ENCODE data around the gene HTR3A.
A peak's percentile ranks its signal among the peaks of the same experiment; 100 is the strongest.

The HTR3A gene

DNA sequence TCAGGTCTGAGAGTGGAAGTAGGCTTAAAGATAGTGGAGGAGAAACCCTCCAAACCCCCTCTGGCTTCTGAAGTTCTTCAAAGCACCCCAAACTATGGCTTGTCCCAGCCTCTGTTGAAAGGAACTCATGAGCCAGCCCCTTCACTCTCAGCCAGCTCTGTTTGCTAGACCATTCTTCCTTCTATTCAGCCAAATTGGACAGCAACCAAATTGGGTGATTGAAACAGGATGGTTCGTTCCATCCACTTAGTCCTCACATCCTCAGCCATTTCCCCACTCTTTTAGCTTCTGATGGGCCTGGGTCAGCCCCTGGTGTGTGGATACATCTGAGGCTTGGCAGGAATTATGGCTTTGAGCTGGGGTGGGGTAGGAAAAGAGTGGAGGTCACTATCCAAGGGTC, 4.5 kb downstream of the HTR3A start:
- no peak for DNase-seq (ENCODE audit: low spot score)

DNA sequence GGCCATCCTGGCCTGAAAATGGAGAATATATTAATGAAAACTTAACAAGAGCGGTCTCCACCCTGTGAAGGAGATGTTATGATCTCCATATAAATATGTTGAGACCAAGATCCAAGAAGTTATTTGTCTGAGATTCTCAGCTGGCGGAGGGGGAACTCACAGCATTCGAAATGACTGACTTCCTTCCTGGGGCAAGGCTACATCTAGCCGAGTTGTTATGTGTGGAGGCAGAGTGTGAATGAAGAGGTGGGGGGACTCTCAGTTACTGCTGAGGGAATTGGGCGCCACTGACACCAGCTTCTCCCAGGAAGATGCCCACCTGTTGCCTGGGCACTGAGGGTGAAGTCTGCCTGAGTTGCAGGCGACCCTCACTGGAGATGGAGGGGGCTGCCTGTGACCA, 5.9 kb downstream of the HTR3A start:
- no peak for DNase-seq (ENCODE audit: low spot score)

DNA sequence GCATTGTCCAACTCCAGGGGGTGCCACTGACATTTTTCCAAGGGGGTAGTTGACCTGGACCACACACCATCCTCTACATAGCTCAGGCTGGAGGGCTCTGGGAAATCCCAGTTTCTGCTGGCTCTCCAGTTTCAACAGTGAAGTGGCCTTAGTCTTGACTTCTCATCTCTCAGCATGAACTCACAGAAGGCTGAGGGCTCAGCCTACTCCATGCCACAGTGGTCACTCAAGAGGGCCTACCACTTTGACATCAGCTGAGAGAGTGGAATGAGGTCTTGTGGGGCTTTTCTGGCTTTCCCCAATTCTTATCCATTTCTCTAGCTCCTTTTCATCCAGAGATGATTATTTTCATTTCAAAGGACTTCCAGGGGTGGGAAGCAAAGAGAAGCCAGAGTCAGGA, 7.4 kb downstream of the HTR3A start:
- no peak for DNase-seq (ENCODE audit: low spot score)

DNA sequence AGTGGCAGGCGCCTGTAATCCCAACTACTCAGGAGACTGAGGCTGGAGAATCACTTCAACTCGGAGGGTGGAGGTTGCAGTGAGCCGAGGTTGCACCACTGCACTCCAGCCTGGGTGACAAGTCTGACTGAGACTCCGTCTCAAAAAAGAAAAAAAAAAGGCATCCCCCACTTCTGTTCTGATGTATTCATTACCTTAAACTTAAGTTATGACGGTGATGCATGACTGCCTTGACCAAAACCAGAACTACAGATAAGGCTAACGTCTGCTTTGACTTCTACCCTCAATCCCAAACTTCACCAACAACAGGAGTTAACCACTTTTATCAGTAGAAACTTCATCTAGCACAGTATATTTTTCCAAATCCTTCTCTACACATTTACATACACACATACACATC, 9.9 kb downstream of the HTR3A start:
- no peak for DNase-seq (ENCODE audit: low spot score)

DNA sequence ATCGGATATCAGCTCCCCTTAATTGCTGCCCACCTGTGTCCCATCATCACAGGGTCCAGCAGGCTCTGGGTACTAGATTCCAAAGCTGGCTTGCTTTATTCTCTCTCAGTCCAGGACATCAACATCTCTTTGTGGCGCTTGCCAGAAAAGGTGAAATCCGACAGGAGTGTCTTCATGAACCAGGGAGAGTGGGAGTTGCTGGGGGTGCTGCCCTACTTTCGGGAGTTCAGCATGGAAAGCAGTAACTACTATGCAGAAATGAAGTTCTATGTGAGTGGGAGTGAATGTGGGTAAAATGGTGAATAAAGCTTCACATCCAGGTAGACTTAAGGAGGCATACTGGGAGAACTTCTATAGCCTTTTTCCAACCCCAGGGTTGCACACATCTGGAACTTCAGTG, 11.0 kb downstream of the HTR3A start:
- no peak for DNase-seq (ENCODE audit: low spot score)

DNA sequence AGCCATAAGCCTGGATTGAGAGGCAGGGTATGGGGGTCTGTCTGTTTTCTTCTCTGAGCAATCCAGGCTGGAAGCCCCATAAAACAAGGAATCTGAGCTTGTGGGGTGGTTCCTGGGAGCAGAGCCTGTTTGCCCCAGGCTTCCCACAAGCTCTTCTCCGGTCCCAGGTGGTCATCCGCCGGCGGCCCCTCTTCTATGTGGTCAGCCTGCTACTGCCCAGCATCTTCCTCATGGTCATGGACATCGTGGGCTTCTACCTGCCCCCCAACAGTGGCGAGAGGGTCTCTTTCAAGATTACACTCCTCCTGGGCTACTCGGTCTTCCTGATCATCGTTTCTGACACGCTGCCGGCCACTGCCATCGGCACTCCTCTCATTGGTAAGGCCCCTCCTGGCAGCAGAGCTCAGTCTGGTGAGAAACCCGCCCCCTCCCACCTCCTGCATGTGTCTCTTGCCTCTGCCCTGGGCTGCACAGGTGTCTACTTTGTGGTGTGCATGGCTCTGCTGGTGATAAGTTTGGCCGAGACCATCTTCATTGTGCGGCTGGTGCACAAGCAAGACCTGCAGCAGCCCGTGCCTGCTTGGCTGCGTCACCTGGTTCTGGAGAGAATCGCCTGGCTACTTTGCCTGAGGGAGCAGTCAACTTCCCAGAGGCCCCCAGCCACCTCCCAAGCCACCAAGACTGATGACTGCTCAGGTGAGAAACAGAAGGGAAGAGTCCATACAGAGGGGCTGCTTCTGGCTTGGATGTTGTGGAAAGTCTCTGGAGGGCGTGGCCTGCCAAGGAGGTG, 11.6 kb downstream of the HTR3A start:
- no peak for DNase-seq (ENCODE audit: low spot score)

DNA sequence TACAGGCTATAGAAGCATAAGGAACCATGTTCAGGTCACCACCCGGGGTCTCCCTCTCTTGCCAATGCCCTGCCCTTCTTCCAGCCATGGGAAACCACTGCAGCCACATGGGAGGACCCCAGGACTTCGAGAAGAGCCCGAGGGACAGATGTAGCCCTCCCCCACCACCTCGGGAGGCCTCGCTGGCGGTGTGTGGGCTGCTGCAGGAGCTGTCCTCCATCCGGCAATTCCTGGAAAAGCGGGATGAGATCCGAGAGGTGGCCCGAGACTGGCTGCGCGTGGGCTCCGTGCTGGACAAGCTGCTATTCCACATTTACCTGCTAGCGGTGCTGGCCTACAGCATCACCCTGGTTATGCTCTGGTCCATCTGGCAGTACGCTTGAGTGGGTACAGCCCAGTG, 14.5 kb downstream of the HTR3A start:
- DNase-seq (ENCODE audit: low spot score): no peak

DNA sequence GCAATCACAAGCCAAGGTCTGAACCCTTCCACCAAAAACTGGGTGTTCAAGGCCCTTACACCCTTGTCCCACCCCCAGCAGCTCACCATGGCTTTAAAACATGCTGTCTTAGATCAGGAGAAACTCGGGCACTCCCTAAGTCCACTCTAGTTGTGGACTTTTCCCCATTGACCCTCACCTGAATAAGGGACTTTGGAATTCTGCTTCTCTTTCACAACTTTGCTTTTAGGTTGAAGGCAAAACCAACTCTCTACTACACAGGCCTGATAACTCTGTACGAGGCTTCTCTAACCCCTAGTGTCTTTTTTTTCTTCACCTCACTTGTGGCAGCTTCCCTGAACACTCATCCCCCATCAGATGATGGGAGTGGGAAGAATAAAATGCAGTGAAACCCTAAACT, 15.0 kb downstream of the HTR3A start:
- no peak for DNase-seq (ENCODE audit: low spot score)

DNA sequence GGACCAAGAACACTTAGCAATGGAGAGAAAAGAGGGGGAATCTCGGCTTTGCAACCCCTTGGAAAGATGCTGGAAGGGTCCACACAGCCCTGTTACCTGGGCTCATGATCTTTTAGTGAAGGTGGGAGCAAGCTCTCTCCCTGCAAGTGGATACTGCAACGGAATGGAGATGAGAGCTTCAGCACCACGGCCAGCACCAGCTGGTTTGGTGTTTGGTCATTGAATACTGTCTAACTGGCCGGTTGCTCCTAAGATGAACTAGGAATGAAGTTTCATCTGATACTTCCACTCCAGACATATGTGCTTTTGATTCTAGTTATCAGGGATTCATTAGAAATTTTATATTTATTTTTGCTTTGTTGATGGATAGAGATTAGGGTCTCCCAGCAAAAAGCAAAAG, 16.3 kb downstream of the HTR3A start:
- DNase-seq (ENCODE audit: low spot score): peak; percentile 27

DNA sequence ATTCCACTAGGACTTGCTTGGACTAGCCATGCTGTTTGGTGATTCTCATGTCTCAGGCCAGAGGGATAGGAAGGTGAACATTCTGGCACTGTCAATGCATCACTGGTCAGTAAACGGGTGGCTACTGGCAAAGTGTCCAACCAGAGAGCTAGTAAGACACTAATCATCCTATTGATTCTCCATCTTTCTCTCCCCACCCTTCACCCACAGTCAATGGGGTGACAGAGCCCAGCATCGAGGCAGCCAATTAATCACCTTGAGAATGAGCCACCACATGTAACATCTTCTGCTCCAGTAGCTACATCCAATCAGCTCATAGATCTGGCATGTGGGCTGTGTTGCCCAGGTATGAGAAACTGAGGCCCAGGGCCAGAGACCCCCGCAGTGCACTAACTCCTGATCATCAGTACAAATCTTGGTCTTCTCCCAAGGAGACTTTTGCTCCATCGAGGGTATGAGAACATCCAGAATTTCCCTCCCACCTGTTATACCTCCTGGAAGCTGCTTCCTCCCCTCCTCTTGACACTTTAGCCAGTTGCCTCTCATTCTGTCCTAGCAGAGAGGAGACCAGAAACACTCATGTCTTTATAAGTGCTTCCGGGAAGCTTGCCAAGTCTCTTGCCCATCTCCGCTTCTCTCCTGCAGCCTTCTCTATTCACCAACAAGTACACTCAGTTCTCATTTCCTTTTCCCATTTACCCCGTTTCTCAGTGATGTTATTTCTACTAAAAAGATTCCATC, 17.0 kb downstream of the HTR3A start:
- no peak for DNase-seq (ENCODE audit: low spot score)

DNA sequence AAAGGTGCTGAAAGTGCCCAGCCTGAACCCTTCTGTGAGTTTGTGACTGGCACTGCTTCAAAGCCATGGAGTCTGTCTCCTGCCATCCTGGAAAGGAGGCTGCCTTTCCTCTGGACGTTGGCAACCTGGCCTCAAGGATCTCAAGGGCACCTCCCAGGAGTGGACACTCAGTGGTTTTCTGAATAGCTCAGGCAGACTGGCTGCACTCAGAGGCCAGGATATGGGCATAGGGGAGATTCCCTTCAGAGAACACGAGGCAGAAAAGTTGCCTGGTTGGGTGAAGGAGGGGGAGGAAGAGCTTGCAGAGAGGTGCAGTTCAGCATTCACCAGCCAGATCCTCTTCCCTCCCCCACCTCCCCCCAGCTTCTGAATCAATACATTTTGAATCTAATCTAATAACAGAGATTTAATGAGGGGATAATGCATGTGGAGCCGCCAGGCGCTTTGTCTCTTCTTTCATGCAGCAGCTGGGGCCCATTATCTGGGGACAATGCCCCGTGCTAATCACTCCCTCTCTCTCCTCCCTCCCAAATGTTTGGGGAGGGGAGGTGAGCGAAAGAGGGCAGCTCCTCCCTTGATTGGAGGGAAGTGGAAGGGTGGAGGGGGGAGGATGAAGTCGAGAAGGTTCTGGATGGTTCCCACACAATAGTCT, 17.7 kb downstream of the HTR3A start:
- no peak for DNase-seq (ENCODE audit: low spot score)

DNA sequence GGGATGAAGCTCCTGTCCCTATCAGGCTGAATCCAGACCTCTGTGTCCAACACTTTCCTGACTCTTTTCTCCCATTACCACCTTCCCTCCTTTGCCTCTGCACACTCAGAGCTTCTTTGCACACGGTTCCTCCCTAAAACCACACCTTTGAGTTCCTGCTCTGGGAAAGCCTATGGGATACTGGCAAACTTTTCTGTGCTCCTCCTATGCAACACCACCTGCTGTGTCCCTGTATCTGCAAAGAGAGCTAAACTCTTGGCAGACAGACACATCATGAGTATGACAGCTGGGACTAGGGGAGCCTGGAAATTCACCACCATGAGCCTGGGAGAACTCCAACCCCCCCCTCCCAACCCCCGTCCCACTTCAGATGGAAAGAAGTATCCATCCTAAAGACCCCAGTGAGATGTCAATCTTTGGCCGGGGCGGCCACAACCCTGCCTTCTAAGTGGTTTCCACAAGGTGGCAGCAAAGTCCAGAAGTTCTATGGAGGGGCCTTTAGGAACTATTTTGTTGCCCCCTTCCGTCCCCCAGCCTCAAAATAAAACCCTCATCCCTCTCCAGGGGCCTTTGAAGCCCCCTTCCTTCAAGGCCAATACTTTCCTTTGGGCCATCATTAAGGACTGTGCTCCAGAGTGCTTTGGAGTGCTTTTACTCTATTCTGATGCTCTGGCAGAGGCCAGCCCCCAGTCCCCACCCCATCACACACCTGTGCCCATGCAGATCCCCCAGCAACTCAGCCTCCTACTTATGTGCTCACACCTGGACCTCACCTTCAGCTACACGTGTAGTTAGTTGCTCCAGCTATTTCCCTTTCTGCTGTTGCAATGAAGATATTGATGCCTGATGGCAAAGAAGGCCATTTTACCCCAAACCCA, 19.4 kb downstream of the HTR3A start:
- peak; percentile 28 for DNase-seq (ENCODE audit: low spot score)

DNA sequence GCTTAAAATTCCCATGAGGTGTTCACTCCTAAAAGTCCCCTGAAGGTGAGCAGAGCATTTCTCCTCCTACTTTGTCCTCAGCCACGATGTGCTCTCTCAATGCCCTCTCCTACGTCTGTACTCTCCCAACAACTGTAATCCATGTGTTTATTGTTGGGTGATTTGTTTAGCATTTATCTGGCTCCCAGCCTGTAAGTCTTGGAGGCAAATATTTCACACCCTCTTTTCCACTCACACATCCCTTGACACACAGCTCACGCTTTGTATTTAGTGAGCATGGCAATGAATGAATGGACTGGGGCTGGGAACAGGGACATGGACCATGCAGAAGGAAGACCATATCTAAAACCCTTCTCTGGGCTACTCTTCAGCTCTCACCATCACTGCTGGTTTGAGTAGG, 22.6 kb downstream of the HTR3A start:
- no peak for DNase-seq (ENCODE audit: low spot score)

DNA sequence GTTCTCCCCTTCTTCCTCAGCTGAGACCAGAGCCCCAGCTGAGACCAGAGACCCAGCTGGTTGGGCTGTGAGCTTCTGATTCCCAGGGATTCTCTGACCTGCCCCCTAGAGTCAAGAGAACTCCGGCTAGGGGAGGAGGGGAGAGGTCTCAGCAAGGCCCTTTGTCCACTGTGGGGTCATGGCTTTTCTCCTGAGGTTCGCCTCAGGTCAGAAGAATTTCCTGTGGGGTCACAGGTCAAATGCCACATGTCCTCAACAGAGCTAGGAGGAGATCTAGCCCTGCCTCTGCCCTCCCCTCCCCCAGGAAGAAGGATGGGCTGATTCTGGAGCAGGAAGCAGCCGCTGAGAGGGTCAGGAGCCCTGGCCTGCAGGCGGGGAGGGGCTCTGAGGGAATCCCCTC, 23.7 kb downstream of the HTR3A start:
- no peak for DNase-seq (ENCODE audit: low spot score)

DNA sequence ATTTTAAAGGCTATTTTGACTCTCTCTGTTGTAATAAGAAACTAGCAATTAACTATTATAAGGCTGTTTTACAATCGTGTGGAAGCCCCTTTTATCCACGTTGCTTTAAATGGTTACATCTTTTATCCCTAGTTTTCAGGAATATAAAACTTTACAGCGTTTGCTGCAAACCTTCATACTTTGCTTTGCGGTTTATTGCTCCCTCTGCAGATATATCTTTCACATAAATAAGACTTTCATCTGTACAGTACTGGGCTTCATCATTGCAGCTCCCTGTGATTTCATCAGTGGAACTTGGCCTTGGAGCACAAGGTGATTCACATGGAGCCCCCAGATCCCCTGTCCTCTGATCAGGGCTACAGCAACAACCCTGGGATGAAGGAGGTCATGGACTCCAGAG, 25.6 kb downstream of the HTR3A start:
- no peak for DNase-seq (ENCODE audit: low spot score)

DNA sequence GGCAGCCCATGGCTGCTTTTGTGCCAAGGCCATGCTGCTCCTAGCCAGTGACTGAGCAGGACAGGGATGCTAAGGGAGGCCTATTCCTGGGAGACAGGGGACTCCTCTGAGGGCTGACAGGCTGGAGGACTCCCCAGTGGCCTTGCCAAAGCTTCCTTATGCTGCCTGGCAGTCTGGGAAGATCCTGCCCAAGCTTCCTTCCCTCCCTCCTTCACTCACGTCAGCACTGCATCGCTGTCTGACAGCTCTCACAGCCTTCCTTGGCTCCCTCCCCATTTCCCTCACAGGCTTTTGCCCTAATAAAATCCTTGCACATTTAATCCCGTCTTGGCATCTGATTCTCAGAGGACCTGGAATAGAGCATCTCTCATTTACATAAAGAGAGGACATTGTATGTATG, 26.5 kb downstream of the HTR3A start:
- no peak for DNase-seq (ENCODE audit: low spot score)

DNA sequence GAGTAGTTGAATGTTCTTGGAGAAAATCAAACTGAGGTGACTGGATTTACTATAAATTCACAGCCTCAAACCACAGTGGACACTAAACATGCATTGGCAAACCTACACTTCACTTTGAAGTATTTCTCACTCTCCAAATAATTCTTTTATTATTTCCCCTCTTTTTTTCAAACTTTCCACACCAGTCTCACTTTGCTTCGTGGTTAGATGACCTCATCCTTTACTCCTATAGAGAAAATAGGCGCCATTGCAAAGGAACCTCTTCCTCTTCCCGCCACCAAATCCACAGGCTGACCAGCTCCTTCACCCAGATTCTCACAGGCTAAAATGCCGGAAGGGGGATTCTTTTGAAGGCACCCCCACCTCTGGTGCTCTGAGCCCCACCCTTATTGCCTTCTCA, 33.4 kb downstream of the HTR3A start:
- DNase-seq (ENCODE audit: low spot score): no peak

DNA sequence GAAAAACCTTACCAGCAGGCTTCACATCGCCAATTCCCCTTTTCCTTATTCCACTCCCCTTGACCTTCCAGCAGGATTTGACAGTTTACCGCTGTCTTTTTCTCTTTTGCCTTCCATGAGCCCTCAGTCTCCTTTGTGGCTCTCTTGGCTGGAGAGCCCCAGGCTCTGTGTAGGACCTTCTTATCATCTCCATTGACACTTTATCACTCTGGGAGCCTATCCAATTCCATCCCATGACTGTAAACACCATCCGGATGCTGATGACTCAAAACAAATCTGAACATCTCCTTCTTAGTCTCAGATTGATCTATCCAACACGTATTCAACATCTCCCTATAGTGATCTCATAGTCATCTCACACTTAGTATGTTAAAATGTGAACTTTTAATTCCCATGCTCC, 36.0 kb downstream of the HTR3A start:
- DNase-seq (ENCODE audit: low spot score): no peak

DNA sequence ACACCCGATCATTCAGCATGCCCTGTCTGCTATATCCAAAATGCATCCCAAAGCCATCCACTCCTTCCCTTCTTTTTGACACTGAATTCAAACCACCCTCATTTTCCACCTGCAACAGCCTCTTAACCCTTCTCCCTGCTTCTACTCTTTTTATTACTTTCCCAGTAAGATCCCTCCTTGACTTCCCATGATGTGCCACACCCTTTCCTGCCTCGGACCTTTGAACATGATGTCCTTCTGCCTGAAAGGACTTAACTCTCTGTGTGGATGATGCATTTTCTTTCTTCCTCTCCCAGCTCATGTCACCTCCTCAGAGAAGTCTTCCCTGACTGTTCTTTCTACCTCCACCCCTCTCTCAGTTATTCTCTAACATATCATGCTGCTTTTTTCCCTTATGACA, 36.5 kb downstream of the HTR3A start:
- no peak for DNase-seq (ENCODE audit: low spot score)

DNA sequence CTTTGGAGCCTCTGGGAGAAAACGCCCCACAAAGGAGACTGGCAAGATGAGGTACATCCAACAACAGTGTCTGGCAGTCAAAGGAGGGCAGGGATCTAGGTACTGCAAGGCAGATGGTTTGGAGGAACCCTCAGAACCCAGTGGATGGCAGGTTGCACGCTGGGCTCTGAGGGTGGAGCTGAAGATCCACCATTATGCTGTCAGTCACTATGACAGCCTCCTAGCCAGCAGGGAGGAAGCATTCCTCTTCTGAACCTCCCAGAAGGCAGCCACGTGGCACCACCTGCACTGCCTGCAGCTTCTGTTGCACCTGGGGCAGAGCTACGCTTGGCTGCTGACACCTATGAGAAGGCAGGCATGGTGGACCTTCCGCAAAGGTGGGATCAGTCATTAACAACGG, 40.2 kb downstream of the HTR3A start:
- no peak for DNase-seq (ENCODE audit: low spot score)

DNA sequence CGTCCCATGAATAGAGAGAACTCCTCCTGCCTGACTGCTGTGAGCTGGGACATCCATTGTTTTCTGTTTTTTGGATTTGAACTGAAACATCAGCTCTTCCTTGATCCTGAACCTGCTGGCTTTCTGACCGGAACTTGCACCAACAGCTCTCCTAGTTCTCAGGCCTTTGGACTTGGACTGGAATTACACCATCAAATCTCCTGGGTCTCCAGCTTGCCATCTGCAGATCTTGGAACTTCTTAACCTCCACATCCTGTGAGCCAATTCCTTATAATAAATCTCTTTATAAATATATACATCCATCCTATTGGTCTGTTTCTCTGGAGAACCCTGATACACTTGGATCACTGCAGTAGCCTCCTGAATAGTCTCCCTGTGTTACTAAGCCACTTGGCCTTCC, 42.1 kb downstream of the HTR3A start:
- DNase-seq (ENCODE audit: low spot score): no peak

DNA sequence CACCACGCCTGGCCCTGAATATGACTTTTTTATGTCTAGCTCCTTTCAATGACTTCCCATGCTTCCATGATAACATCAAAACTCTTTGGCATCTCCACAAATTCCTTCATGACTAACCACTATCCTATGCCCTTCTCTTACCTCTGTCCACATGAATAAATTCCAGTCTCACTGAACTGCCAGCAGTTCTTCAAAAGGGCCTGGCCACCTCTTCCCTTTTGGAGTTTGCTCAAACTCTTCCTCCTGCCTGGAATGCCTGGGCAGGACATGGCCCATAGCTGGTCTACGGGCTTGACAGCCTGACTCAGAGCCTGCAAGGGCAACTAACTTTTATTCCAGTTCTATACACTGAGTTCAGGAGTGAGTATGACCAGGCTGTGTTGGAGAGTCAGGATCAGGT, 42.8 kb downstream of the HTR3A start:
- no peak for DNase-seq (ENCODE audit: low spot score)

All from HuH-7.5 (cell line).